HG02588 (cell line): ENCODE results near the gene HAND1.

ENCODE experiments used
- ATAC-seq: cut with Tn5 transposase; IDR thresholded peaks from one replicate; pipeline ENCODE4 v1.9.1; 2021; ENCODE audit warnings: mild to moderate bottlenecking, moderate library complexity; ENCODE audit not compliant: unreplicated experiment

Gene HAND1

DNA sequence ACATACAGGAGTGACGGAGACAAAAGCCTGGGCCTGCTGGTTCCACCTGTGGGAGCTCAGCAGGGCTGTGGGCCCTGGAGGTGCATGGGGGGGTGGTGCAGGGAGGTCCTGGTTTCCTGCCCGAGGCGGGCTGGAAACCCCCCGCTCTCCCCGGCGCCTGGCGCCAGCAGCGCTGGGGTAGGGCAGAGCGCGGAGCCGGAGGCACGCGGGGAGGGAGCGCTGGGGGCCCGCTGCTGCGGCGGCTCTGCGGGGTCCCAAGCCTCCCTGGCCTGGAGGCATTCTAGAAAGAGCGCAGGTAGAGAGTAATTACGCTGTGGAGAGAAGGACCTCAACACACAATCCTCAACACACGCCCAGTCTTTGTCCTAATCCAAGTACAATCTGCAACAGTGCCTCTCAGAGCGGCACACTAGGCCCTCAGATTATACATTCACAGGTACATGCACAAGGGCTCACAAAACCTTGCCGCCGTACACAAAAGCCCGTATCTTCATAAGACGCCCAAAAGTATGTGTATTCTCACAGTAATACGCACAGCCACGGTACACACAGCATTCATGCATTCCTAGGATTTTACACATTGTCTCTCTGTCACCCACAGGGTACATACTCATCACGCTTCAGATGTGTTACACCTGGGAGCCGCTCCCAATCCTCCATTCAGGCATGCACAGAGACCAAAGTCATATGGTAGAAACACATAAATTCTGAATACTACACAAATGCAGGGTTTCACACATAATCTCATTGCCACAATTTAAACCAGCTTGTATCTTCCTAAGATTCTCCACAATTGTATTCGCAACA lies 2.1 kb upstream of the HAND1 start:
- no peak for ATAC-seq

DNA sequence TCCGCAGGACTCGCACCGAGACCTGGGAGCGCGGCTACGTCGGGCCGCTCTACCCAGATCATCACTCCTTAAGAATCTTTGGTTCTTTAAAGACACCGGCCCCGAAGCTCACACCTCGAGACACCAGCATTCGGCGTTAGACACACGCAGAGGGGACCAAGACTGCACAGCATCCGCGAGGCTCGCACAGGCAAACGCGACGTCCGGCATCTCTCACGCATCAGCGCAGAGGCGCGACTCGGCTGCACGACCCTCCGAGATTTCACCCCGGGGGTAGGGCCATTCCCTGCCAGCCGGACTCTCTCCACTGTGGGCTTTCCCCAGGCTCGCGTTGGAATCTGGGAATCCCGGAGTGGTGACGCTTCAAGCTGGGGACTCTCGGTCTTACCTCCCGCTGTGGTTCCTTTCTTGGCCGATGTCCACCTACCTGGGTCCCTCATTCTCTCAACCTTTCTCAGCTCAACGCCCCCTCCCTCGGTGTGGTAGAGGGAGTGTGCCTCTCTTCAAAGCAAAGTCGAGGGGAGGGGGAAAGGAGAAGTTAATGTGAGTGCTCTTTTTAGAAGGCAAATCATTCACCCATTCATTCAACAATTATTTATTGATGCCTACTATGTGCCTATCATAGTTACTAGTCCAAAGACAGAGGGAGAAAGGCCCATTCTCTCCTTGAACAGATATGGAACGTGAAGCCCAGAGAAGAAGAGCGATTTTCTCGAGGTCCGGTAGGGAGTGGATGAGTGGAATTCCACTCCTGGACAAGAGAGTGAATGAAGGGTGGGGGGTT lies 1.3 kb upstream of the HAND1 start:
- no peak for ATAC-seq

DNA sequence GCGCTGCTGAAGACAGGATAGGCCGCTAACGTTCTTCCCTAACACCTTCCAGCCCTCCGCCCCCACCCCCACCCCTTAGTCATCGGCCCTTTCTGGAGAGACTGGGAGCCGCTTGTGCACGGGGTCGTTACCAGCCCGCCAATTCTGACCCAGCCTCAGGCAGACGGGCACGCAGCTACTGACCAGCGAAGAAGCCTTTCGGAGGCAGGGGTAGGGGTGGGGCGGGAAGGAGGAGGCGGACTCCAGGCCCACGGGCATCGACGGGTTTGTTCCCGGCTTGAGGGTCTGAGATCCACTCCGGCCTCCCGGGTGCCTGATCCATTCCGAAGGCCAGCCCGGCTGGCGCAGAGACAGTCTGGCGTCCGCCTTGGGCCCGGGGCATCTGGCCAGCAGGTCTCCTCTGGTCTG lies 729 bp upstream of the HAND1 start:
- no peak for ATAC-seq

DNA sequence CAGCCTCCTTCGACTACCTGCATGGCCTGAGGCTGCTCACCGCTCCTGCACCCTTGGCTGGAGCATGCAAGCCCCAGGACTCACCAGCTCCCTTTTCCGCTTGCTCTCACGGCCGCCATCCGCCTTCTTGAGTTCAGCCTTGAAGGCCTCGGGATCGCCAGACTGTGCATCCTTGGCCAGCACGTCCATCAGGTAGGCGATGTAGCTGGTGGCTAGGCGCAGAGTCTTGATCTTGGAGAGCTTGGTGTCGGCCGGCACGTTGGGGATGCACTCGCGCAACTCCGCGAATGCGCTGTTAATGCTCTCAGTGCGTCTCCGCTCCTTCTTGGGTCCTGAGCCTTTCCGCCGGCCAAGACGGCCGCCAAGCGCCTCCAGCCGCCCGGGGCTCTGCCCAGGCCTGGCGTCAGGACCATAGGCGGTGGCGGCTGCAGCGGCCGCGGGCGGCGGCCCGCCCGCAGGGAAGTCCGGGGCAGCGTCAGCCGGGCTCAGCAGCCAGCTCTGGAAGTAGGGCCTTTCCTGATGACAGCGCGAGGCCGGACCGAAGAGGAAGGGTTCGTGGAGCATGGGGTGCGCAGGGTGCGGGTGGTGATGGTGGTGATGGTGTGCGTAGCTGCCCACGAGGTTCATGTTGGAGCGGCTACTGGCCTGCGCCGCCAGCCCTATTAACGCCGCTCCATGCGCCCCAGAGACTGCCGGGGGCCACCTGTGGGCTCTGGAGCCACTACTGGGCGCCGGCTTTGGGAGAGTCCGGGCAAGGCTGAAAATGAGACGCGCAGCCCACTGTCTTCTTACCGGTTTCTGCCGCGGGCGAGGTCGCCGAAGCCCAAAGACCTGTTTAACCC lies 424 bp downstream of the HAND1 start:
- ATAC-seq = no peak

DNA sequence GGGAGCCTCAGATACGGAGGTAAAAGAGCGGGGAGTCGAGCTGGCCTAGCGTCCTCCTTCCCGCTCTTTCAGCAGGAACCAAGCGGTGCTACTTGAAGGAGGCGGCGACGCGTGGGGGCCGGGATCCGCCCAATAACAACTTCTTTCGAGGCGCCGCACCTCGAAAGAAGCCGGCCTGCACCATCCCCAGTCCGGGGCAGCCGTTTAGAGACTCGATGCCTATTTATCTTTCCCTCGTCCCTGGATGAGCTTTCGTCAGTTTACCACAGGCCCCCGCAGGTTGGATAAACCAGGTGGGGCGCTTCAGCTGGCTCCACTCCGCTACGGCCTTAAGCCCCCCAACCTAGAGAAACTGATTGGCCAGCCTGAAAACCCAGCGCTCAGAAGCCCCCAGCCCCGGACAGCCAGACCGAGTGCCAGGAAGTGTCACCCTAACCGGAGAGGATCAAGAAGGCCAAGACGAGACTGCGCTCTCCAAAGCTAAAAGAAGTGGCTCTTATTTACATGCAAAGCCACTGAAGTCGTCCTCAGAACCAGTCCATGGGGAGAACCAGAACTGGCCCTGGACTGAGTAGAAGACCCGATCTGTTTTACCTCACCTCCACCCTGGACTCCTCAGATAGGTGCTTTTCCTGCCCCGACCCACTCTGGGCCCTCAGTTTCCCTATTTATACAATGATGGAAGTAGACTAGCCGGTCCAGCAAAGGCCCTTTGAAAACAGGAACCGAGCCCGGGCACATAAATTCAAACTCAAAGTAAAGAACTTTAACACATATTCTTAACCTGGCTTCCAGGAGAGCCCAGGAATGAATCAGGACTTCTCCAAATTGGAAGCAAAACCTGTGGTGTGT lies 1.4 kb downstream of the HAND1 start:
- ATAC-seq = no peak

DNA sequence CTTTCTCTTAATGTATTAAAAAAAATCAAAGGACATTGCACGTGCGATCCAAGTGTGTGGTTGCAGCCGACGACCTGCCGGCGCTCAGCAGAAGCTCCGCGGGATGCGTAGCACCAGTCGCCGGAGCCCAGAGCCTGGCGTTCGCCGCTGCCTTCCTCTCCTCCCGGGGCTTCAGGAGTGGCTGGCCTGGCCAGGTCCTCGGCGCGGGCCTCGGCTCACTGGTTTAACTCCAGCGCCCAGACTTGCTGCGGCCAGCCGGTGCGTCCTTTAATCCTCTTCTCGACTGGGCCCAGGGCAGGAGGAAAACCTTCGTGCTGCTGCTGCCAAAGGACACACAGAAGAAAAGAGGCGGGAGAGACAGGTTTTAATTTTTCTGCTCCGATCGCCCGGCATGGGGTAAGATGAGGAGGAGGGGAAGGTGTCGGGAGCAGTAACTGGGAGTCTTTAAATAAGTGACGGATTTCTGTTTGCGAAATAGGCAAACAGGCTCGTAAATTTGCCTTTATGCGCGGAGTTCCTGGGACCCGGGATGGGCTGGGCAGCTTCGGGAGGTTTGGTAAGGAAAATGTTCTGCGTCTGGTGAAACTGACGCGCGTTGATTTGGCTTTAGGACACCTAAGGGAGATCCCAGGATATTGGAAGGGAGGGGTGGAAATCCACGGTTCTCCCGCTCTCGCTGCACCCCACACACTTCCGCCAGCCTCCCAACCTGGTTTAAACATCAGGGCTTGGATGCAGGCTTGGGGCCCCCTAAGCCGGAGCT lies 2.3 kb downstream of the HAND1 start:
- ATAC-seq = no peak

DNA sequence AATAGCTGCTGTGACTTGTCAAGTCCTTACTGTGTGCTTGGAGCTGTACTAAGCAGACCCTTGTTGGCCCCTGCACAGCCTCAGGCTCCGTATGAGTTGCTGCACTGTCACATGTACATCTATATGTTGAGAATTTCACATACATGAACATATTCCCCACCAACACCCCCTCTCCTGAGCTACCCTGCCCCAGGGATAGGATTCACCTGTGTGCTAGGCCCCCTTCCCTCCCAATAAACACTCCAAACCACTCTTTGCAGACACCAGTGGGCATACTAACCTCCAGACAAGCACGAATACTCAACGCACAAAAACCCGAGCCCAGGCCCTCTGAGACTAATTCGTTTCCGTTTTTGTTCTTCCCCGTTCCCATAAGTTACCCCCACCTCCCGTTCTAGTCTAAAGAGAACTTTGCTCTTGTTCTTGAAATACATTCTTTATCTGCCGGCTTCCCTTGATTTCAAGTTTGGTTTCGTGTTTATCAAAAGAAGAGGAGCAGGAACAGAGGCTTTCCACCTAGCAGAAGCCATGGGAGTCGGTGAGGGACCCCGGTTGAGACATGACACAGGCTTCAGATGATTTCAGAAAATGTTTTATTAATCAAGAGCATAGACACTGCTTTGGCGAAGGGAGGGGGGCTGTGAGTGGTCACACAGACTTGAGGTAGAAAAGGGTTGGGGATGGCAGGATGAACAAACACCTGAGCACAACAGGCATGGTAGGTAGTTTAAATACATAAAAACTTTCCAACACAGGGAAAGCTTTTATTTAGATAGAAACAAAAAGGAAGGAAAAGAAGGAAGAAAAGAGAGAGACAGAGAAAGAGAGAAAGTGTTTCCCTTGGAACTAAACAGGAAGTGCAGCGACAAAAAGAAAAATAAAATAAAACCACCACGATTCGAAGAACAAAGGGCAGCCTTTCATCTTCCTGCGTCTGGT lies 3.4 kb downstream of the HAND1 start:
- no peak for ATAC-seq

DNA sequence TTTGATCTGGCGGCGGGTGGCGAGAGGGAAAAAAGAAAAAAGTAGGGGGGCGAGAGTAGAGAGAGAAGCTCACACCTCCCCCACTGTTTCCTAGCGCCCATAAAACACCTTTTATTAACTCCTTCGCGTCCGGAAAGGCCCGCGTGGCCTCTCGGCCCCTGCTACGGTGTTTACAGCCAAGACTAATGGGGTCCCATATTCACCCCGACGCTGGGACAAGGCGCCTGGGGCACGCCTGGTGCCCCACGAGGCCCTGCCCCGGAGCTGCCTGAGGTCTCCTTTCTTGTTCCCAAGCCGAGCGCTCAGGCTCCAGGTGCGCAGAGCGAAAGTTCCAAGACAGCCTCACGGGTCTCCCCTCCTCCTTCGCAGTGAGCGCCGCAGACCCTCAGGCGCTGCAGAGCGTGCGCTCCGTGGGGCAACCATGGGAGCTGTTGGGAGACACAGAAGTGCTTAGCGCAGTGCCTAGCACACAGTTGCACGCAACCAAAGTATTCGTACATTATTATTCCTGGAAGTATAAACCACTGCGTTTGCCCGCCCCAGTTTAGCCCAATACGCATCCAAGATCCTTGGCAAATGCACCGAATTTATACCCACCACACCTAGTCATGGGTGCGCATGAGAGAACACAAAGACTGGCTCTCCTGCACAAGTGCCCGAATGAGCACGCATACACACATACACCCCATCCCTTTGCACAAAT lies 4.3 kb downstream of the HAND1 start:
- ATAC-seq = no peak

DNA sequence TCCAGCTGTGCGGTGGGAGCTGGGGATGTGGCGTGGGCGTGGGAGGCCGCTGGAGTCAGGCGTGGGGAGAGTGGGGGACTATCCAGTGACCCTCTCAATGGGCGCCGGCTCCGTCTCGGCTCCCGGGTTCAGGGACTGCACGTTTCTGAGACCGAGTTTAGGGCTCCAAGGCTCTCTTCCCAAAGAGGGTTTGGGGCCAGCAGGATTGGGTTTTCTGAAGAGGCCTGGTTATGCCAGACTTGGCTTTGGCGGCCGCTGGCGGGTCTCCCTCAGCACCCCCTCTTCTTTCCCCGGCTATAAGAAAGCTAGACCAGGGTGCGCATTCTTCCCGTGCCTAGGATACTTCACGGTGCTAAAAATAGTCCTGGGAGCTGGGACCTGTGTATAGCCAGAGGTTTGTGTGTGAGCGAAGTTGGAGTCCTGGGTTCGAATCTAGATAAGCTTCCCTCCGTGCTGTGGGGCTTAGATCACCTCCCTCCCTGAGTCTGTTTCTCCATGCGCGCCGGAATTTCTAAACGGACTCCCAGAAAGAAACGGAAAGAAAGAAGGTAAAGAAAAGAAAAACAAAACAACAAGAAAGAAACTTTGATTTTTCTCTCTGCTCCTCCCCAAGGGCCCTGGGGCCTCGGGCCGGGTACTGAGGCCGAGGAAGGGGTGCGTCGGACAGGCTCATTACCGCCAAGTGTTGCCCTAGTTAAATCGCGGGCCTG lies 5.0 kb downstream of the HAND1 start:
- no peak for ATAC-seq

DNA sequence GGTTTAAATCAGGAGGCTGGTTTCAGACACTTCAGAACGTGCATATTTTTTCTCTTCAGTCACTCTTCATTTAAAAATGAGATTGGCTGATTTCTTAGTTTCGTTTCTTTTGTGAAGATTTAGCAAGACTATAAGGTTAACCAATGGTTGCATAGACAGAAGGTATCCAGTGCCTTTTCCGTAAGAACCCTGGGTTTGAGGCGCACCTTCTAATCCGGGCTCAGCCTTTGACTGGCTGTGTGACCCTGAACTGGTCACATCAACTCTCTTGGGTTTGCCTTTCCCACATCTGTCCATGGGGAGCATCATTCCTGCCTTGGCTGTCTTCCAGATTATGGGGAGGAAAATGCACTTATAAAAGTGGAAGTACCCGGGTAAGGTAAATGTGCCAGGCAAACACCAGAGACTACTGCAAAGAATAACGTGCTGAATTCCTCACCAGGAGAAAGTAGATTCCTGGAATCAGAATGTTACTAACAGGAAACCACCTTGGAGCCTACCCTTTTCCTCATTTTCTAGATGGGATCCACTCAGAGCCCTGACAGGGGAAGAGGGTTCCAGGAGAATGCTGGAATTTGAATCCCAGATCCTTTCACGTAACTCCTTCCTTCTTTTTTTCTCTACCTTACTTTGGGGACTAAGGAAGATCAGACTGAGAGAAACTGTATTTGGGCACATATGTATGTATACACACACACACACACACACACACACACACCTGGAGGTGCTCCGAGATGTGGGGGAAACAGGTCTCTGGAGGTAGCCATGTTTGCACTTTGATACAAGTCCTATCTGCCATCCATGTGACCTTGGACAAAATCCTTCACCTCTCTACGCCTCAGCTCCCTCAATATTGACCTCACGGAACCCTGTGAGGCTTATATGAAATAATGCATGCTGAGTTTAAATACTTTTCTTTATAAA lies 6.8 kb downstream of the HAND1 start:
- ATAC-seq = no peak

DNA sequence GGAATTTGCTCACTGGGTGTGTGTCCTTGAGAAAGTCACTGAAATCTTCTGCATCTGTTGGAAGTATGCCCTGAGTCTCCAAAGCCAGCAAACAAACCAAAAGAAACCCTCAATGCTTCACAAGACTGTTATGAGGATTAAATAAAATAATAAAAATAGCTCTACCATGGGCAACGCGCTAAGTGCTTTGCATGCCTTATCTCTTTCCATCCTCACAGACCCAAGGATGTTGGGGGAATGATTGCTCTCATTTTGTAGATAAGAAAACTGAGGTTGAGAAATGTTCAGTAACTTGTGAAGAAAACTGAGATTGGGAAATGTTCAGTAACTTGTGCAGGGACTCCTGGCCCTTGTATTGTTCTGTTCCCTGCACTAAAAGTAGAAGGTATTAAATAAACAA lies 7.9 kb downstream of the HAND1 start:
- no peak for ATAC-seq

DNA sequence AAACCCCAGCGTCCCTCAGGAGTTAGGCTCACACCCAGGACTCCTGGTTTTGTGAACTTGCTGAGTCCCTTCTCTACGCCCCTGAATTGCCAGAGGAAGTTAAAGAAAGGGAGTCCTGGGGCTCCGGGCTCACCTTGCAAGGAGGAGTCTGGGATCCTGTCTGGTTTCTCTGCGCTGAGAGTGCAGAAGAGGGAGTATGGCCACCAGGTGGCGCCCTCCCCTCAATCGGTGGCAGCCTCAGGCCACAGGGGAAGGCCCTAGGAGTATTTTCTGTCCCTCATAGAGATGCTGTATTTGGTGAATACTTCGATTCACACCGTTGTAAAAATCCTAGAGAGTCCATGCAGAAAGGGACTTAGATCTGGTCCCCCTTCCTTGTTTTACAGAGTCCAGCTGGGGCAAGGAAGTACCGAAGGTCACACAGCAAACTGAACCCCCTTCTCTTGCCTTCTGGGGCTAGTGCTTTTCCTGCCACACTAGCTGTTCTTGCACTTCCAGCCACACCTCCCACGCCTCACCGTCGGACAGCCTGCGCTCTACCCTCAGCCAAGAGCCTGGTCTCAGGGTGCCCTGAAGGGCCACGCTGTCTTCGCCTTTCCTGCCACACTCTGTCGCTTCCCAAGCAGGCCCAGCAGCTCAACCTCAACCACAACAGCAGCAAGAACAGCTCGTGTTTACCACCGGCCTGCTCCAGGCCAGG lies 10.2 kb downstream of the HAND1 start:
- ATAC-seq = peak; percentile 98

DNA sequence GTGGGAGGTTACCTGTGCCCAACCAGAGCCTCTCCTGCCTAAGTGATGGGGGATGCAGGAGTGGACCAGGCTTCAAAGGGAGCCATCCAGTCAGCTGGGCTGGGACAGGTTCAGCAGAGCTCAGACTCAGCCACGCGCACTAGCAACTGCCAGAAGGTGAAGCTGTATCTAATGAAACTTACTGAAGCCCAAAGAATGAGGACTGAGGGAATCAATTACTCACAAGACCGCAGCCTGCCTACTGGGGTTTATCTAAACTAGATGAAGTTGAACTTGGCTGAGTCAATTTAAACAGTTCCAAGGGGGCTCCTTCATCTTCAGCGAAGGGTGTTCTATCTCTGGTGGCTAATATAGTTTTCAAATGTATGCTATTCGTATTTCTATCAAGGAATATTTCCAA lies 11.4 kb downstream of the HAND1 start:
- no peak for ATAC-seq

DNA sequence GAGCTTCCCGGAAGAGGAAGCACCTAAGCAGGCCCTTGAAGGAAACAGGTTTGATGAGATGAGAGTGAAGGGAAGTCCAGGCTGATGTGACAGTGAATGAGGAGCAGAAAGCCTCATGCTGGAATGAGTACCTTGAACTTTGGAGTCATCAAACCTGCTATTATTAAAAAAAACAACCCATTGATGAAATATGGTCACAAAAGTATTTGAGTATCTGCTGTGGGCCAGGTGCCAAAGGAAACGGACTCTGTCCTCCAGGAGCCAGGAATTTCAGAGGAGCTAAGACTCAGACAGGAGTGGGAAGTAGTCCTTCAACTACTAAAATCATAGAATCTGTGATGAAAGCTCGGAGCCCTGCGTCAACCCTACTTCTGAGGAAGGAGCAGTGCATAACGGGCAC lies 11.9 kb downstream of the HAND1 start:
- ATAC-seq = no peak

DNA sequence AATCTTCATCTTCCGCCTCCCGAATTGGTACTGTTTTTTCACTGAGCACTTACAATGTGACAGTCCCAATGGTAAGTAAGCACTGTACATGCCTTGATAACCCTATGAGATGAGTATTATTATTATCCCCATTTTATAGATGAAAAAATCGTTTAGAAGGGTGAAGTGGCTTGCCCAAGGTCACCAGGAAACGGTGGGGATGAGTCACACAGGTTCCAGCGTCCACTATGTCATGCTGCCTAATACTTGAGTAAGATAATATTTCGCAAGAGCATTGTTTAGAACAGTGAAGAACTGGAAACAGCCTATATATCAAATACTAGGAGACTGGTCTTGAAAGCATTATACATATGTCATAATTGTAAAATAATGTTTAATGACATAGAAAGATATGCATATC lies 12.9 kb downstream of the HAND1 start:
- no peak for ATAC-seq

DNA sequence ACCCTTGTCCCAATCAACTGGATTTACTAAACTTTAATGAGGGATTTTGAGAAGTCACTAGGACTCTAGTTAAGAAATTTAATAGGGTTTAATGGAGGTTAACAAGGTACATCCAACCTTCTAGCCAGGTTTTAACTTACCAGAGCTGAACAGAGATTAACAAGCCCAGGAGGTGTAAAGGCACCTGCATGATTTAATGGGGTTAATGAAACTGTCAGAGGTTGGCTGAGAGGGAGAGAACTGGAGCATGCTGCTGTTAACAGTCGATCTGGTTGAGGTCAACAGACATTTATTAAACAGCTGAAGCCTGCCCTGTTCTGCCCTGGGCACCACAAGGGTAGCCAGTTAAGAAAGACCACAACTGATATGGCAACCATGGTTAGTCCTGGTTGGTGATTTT lies 13.6 kb downstream of the HAND1 start:
- no peak for ATAC-seq
